Upper lobe of left lung (tissue), 6 donors: ENCODE measurements around the gene MYL6. TPM values are rescaled to one million over a fixed set of nuclear protein-coding genes. Genes with fewer than 3 reads are reported as not detected.
A peak's percentile ranks its signal among the peaks of the same experiment; 100 is the strongest.

Source experiments
- ATAC-seq, 2 donors: fragments of 200-7000 bp; cut with Tn5 transposase; one replicate each; pipeline ENCODE4 v1.9.1; 2022; ENCODE audit warnings: mild to moderate bottlenecking in 2 of 2, moderate library complexity in 2 of 2; ENCODE audit not compliant: low FRiP score in 2 of 2
- DNase-seq, 2 donors: peaks; one replicate each; pipeline ENCODE4 v3.0.0-alpha.2; 2019 to 2020
- H3K27ac ChIP-seq, 4 donors: fragments of 200-600 bp; sonication (generic); one replicate each; pipeline ENCODE4 v1.5.1; 2016 to 2019
- H3K27me3 ChIP-seq, 4 donors: fragments of 200-600 bp; sonication (generic); one replicate each; pipeline ENCODE4 v1.5.1; 2017 to 2019
- H3K36me3 ChIP-seq, 4 donors: fragments of 200-600 bp; sonication (generic); one replicate each; pipeline ENCODE4 v1.5.1; 2016 to 2019
- H3K4me1 ChIP-seq, 4 donors: fragments of 200-600 bp; sonication (generic); one replicate each; pipeline ENCODE4 v1.5.1; 2018 to 2019
- H3K4me3 ChIP-seq, 4 donors: fragments of 200-600 bp; sonication (generic); one replicate each; pipeline ENCODE4 v1.5.1; 2017 to 2019; ENCODE audit warnings: mild to moderate bottlenecking in 2 of 4, moderate library complexity in 1 of 4
- H3K9me3 ChIP-seq, 4 donors: fragments of 200-600 bp; sonication (generic); one replicate each; pipeline ENCODE4 v1.5.1; 2018 to 2019
- EP300 ChIP-seq, 4 donors: sonication (generic); formaldehyde crosslinking; IDR thresholded peaks; one replicate each; pipeline ENCODE4 v1.5.1; 2017; ENCODE audit warnings: antibody characterized with exemption in 4 of 4, control low read depth in 2 of 4
- POLR2A ChIP-seq, 4 donors: fragments of 450-650 bp; IDR thresholded peaks; one replicate each; pipeline ENCODE4 v1.5.1; 2016 to 2017; ENCODE audit warnings: antibody characterized with exemption in 4 of 4, mild to moderate bottlenecking in 2 of 4
- POLR2AphosphoS5 ChIP-seq, 2 donors: sonication (generic); formaldehyde crosslinking; IDR thresholded peaks; one replicate each; pipeline ENCODE4 v1.5.1; 2017; ENCODE audit warnings: antibody characterized with exemption in 2 of 2
- WGBS, 2 donors: methylation state at CpG; one replicate each; pipeline ENCODE4 v1.1.5; 2017 to 2018; 5-methylcytosine and 5-hydroxymethylcytosine counted together
- total RNA-seq, 6 donors: library from RNA; depleted of rRNA in 4 of 6; stranded (reverse); fragments of >200 nt in 4 of 6; gene quantifications; one replicate each; pipeline versions ENCODE4 v1.1.0 to v1.2.1, GENCODE V29; 2016 to 2021
- TF ChIP-seq, protein P1 (sequence below), 6 experiments: fragments of 450-650 bp in 4 of 6; fragments of 200-600 bp in 2 of 6; sonication (generic) in 2 of 6; IDR thresholded peaks; one replicate each; pipeline ENCODE4 v1.5.1; 2016 to 2019; ENCODE audit warnings: antibody characterized with exemption in 6 of 6
- donor health status: DM: no; HTN: no; CAD: no; lungs with moderate emphysema.
- donor health status: DM: no; HTN: yes; CAD: no; lungs with severe emphysema.

Gene MYL6
- total RNA-seq, 6 donors from 2014 or later: 665 to 1,935 (median 1,528) TPM

DNA sequence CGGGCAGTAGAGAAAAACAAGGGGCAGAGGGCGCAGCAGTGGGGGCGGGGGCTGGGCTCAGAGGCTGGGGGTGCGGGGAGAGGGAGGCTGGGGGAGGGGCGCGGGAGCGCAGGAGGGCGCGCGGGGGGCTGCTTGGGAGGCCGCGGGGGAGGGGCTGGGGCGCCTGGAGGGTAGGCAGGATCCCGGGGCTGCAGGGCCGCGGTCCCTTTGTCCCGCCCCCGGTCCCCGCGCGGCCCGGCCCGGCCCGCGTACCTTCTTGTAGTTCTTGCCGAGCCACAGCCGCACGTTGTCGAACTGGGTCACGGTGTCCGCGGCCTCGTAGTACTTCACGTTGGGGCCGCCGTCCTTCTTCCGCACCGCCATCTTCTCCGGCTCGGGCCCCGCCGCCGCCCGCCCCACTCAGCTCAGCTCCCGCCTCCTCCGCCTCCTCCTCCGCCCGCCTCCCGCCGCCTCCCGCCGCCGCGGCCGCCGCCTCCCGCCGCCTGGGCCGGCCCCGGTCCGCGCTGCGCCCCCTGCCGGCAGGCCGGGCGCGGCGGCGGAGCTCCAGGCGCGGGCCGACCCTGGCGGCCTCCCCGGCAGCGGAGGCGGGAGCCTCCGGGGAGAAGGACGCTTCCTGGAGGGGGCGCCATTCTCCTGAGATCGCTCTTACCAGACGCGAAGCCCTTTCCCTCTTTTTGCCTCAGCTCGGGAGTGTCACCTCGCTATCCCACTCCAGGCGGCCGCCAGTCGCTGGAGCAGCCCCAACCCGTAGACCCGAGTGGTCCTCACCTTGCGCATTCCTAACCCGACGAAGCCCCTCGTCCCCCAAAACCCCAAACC, 31.1 kb downstream of the MYL6 start, which contains the start of gene SMARCC2:
TSS of gene SMARCC2 (minus strand) at position 385 of the 819 bp plus-strand sequence. CDS start at position 363, 22 bp downstream.
- Histone ChIP-seq H3K27me3 (no peaks in the 10 kb centered on the region), H3K36me3 (peaks cover 6 to 23% (median 19%) of the 10 kb centered on the region in 4 donors), H3K4me3 (peak within 1 kb of the TSS; percentile 86 to 98 (median 94)), H3K9me3 (no peaks in the 10 kb centered on the region), H3K4me1 (peaks cover 19 to 31% (median 24%) of the 10 kb centered on the region in 4 donors), H3K27ac (peak within 1 kb of the TSS; percentile 90 to 97 (median 92))
- DNase-seq: peak; percentile 93 to 97
- ATAC-seq: peak; percentile 94
- TF ChIP-seq, protein P1, sequence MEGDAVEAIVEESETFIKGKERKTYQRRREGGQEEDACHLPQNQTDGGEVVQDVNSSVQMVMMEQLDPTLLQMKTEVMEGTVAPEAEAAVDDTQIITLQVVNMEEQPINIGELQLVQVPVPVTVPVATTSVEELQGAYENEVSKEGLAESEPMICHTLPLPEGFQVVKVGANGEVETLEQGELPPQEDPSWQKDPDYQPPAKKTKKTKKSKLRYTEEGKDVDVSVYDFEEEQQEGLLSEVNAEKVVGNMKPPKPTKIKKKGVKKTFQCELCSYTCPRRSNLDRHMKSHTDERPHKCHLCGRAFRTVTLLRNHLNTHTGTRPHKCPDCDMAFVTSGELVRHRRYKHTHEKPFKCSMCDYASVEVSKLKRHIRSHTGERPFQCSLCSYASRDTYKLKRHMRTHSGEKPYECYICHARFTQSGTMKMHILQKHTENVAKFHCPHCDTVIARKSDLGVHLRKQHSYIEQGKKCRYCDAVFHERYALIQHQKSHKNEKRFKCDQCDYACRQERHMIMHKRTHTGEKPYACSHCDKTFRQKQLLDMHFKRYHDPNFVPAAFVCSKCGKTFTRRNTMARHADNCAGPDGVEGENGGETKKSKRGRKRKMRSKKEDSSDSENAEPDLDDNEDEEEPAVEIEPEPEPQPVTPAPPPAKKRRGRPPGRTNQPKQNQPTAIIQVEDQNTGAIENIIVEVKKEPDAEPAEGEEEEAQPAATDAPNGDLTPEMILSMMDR (IDR thresholded peaks at IDR 0.05): peak; percentile 88 to 96 (median 95)
- peak in 2 of 4 donors; percentile 21 to 66 for TF ChIP-seq POLR2A (IDR thresholded peaks at IDR 0.05)
- no peak for TF ChIP-seq EP300 (IDR thresholded peaks at IDR 0.05)
- peak; percentile 14 to 25 for TF ChIP-seq POLR2AphosphoS5 (IDR thresholded peaks at IDR 0.05)
- WGBS, 2 donors: 1% methylated on average over 17 to 43 of the region's 93 CpGs

DNA sequence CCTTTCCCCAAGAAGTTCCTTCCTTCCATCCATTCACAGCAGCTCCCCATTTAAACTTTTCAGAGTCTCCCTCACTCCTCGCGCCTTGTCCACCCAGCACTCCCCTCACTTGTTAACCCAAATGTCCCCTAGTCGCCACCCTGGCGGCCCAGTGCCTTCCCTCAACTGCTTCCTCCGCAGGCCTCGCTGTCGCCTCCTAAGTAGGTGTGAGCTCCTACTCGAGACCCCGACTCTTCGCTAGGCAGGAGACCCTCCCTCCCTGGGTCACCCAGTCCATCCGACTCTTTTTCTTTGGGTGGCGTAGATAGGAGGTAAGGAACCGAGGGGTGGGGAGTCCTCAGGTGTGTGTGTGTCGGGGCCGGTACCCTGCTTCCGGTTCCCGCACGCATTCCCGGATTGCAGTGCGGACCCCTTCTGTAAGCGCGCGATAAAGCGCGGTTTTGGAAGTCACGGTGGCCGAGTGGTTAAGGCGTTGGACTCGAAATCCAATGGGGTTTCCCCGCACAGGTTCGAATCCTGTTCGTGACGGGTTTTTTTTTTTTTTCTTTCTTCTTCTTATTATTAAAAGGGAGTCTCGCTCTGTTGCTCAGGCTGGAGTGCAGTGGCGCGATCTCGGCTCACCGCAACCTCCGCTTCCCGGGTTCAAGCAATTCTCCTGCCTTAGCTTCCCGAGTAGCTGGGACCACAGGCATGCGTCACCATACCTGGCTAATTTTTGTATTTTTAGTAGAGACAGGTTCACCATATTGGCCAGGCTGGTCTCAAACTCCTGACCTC, 31.9 kb downstream of the MYL6 start:
- peak; percentile 78 to 89 for ATAC-seq
- WGBS, 2 donors: 2% methylated on average over 35 to 42 of the region's 42 CpGs

DNA sequence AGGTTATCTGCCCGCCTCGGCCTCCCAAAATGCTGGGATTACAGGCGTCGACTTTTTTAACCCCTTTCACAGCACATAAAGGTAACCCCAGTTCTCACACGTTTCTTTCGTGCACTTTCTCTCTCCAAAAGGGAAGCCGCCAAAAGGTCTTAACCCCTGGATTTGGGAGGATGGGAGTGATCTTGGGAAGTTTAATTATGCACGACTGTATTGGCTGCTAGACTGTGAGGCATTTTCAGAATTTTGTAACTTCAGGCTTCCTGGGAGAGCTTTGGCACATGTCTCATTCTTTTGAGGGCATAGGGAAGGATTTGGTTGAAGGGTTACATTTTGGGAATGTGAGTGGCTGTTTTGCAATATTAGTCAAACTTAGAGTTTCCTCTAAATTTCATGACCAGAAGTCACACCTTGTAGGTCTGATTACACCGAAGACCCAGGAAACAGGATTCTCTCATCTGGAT, 32.6 kb downstream of the MYL6 start:
- ATAC-seq: no peak
- peak overlapping the region in 3 of 4 donors; percentile 91 to 98 (median 97) for H3K4me3 ChIP-seq
- H3K27me3 ChIP-seq: no peaks in the 10 kb centered on the region
- peaks cover 0 to 9% (median 5%) of the 10 kb centered on the region in 4 donors for H3K36me3 ChIP-seq
- H3K4me1 ChIP-seq: peaks cover 19 to 31% (median 24%) of the 10 kb centered on the region in 4 donors
- DNase-seq: no peak
- 25 to 29% methylated on average over 9 of the region's 9 CpGs for WGBS, 2 donors
- TF ChIP-seq, protein P1 (IDR thresholded peaks at IDR 0.05): no peak
- TF ChIP-seq EP300 (IDR thresholded peaks at IDR 0.05) (no peak), POLR2AphosphoS5 (IDR thresholded peaks at IDR 0.05) (no peak), POLR2A (IDR thresholded peaks at IDR 0.05) (no peak)
- H3K9me3 ChIP-seq: no peaks in the 10 kb centered on the region
- H3K27ac ChIP-seq: peak overlapping the region; percentile 90 to 97 (median 92)

More for the DNA sequence above, 31.9 kb downstream of the MYL6 start:
- peaks cover 19 to 31% (median 24%) of the 10 kb centered on the region in 4 donors for H3K4me1 ChIP-seq
- no peak for TF ChIP-seq EP300 (IDR thresholded peaks at IDR 0.05)
- peak in 1 of 4 donors; percentile 42 for TF ChIP-seq POLR2A (IDR thresholded peaks at IDR 0.05)
- peak in 1 of 2 donors; percentile 49 for TF ChIP-seq POLR2AphosphoS5 (IDR thresholded peaks at IDR 0.05)
- TF ChIP-seq, protein P1 (IDR thresholded peaks at IDR 0.05): no peak
- H3K27me3 ChIP-seq: no peaks in the 10 kb centered on the region
- peak overlapping the region; percentile 67 to 98 (median 94) for H3K4me3 ChIP-seq
- no peaks in the 10 kb centered on the region for H3K9me3 ChIP-seq
- peak; percentile 85 to 90 for DNase-seq
- peak overlapping the region; percentile 90 to 97 (median 92) for H3K27ac ChIP-seq
- peaks cover 0 to 15% (median 11%) of the 10 kb centered on the region in 4 donors for H3K36me3 ChIP-seq

DNA sequence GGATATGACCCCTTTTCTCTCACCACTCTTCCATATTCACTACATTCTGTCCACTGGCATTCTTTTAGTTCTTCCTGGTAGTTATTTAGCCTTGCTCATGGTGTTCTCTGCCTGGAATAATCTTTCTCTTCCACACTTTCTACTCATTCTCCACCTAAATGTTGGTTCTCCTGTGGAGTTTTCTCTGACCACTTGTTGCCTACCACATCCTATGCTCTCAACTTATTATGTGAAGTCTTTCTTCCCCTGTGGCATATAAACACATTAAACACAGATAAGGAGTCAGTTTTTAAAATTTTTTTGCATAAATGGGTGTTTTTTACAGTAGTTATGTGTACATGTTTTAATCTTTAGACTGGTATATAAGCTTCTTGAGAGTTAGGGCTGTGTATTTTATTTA, 34.4 kb downstream of the MYL6 start:
- H3K4me3 ChIP-seq: no peak overlapping the region
- H3K27me3 ChIP-seq: no peaks in the 10 kb centered on the region
- no peaks in the 10 kb centered on the region for H3K9me3 ChIP-seq
- TF ChIP-seq EP300 (IDR thresholded peaks at IDR 0.05) (no peak), POLR2AphosphoS5 (IDR thresholded peaks at IDR 0.05) (no peak), POLR2A (IDR thresholded peaks at IDR 0.05) (no peak)
- TF ChIP-seq, protein P1 (IDR thresholded peaks at IDR 0.05): no peak
- peaks cover 12 to 22% (median 19%) of the 10 kb centered on the region in 4 donors for H3K4me1 ChIP-seq
- no peaks in the 10 kb centered on the region for H3K36me3 ChIP-seq
- no peak overlapping the region for H3K27ac ChIP-seq
- ATAC-seq: no peak
- DNase-seq: no peak
